Cardiac septum (tissue), 1 donor: Measurements from ENCODE around the gene ZFAND6. TPM values are rescaled to one million over a fixed set of nuclear protein-coding genes. Genes with fewer than 3 reads are reported as not detected.
A peak's percentile ranks its signal among the peaks of the same experiment; 100 is the strongest.

ENCODE experiments used
- DNase-seq: peaks from one replicate; pipeline ENCODE4 v3.0.0-alpha.2; 2020; ENCODE audit warnings: low spot score
- intact Hi-C: fragments of 100-400 bp; cut with DNase I; formaldehyde crosslinking; loops from one replicate; pipeline ENCODE4 v1.14.0; 2022
- total RNA-seq: library from RNA; stranded (reverse); fragmentation: NEBNext Ultra II Directional; extraction: Animal tissue kit (Norgen Biotek cat#: 25700); gene quantifications from one replicate; pipeline ENCODE4 v1.2.1, GENCODE V29; 2021
- donor health status: DM: no; HTN: no; CAD: no.

The ZFAND6 gene
- total RNA-seq, 1 donor from 2014 or later, result 64.8 TPM

DNA sequence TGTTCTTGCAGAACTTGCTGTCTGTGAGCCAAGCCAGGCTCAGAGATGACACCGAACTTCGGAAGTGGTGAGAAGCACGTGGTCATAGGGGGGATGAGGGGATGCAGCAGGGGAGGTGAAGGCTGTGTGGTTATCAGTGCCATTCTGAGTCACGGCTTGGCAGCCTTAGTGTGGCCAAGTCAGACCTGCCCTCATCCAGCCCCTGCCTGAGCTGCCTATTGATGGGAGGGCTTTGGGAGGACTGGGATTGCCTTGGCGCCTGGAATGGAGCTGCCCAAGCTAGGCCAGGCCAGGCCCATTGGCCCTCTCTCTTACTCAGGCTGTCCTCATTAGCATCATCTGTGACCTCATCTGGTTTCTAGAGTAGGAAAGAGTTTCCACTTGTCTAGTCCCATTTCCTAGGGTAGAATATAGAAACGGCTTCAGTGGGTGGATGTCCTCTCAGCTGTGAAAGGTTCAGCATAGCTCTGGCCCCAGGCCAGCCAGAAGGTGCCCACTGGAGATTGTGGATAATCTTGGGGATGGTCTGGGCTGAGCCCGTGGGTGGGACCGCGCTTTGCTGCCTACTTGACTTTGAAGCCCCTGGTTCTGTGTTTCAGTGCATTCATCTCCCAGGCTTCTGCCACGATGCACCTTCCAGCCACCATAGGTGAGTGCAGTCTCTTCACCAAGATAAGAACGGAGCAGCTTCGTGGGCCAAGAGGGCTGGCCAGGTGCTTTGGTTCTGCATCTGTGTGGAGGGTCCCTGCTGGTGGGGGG, 100.5 kb downstream of the ZFAND6 start:
- intact Hi-C loops, result loop anchor here (10.0 kb wide), 1 partner anchor 265 kb away; the partner anchor contains the start of gene MTHFS
- no peak for DNase-seq

DNA sequence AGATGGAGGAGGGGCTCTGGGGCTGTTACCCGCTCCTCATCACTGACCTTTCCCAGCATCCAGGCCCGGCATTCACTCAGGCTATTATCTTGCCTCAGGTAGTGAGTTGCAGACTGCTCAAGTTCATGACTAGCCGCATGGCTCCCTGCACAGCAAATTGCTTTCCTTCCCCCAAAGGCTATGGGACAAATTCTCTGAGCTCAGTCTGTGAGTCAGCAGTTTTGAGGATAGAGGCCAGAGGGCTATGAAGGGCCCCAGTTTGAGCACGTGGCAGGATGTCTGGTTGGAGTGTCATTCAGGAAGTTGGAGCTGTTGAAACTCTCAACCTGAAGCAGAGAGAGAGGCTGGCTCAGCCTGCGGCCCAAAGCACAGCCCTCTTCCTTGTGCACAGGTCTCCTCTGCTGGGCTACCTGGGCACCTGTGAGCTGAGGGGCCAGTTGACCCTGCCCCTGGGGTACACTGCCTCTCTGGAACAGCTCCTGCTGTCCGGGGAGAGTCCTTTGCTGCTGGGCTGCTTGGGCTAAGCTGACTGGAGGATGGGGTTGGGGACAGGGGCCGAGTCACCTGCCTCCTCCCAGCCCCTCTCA, 101.2 kb downstream of the ZFAND6 start:
- intact Hi-C loops, result no loop called here
- peak; percentile 84 for DNase-seq

DNA sequence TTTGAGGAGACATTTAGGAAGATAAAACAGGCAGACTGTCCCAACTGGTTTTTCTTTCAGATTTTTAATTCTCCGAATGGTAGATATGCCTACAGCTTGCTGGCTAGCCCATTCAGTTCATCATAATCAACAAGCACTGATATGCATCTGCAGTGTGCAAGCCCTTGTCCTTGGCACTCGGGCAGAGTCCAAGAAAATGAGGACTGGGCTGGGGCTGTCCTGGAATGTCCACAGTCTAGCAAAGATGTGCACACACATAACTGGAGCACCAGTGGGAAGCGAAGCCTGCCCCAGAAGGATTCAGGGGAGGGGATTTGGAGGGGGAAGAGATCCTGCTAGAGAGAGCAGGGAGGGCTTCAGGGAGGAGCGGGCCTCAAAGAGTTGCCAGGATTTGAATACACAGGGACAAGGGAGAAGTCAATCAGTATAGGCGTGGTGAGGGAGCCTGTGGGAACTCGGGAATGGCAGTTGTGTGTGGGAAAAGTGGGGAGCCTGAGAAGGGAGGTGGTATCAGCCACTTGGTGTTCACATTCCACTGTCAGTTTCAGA, 102.1 kb downstream of the ZFAND6 start:
- intact Hi-C loops, result no loop called here
- no peak for DNase-seq

DNA sequence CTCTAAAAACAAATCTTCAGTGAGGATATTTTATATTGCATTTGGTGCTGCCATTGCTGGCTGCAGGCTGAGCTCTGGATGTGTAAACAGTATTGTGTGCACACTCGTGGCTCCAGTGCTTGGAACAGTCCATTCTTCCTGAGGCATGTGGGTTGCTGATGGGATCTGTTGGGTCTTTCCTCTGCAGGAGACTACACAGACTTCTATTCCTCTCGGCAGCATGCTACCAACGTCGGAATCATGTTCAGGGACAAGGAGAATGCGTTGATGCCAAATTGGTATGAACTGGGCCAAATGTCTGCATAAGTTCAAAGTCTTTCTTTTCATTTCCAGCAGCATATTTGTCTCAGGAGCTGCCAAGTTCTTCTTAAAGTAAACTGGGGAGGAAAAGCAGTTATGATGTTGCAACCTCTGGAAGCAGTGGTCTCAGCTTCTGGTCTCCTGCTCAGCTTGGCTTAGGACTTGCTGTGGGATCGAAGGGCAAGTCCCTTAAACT, 102.6 kb downstream of the ZFAND6 start:
- DNase-seq, result no peak
- intact Hi-C loops, result no loop called here

DNA sequence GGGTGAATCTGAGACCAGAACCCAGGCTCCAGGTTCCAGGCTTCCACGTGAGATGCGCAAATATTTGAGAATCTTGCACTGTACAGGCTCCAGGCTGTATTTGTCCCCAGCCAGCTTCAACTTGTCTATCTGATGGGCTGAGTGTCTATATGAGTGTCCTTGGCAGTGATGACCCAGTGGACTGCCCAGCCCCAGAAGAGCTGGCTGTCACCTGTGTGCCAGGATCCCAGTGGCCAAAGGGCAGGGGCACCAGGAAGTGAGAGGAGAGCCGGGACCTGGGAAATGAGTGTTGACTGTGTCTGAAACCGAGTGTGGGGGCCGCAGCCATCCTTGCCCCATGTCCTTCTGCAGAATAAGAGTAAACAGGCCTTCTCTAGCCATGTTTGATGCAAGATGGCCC, 103.7 kb downstream of the ZFAND6 start:
- DNase-seq, result no peak
- intact Hi-C loops, result no loop called here

DNA sequence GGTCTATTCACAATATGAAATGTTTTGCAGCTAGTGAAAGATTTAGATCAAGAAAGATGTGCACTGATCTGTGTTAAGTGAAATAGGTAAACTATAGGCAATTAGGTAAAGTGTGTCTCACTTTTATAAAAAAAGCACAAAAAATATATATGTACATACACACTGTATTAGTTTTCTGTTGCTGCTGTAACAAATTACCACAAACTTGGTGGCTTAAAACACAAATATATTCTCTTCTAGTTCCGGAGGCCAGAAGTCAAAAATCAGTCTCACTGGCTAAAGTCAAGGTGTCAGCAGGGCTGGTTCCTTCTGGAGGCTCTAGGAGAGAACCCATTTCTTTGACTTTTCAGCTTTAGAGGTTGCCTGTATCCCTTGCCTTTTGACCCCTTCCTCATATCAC, 104.4 kb downstream of the ZFAND6 start:
- intact Hi-C loops, result no loop called here
- peak; percentile 3 for DNase-seq

DNA sequence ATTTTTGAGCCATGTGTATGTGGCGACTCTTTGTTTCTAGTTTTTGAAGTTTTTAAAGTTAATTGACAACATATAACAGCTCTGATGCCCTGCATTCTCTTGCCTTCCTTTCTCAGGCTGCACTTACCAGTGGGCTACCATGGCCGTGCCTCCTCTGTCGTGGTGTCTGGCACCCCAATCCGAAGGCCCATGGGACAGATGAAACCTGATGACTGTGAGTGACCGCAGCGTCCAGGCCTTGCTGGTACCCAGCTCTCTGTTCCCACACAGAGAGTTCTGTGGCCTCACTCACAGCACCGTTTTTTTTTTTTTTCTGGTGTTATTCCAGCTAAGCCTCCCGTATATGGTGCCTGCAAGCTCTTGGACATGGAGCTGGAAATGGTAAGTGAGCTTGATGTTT, 108.5 kb downstream of the ZFAND6 start:
- DNase-seq, result no peak
- intact Hi-C loops, result no loop called here

DNA sequence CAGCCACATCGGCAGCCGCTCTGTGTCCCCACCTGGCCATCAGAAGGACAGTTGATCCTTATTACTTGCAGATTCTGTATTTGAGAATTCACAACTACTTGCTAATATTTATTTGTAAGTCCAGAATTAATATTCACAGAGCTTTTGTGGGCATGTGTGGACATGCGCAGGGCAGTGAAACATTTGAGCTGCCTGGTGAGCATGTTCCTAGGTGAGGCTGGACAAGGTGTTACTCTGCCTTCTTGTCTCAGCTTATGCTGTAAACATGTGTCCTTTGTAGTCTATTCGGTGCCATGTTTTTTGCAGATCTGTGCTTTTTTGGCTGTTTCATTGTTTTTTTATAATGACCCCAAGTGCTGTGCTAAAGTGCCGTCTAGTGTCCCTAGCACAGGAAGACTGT, 108.9 kb downstream of the ZFAND6 start:
- DNase-seq, result no peak
- intact Hi-C loops, result no loop called here

DNA sequence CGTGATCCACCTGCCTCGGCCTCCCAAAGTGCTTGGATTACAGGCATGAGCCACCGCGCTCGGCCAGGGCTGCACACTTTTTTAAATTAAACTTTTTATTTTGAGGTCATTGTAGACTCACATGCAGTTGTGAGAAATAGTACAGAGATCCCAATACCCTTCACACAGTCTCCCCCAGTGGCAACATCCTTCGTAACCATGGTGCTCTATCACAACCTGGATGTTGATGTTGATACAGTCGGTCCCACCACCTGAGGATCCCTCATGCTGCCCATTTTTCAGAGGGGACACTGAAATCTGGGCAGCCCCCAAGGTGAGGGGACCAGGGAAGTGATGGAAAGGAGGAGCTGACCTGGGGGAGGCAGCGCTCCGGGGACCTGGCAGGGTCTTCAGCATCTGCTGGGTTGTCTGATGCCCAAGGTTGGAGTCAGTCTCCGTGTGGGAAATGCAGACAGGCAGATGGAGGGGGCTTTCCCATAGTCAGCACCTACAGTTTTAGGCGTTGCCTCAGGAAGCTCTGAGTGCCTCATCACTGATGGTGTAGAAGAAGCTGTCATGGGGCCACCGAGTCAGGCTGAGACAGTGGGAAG, 110.4 kb downstream of the ZFAND6 start:
- intact Hi-C loops, result no loop called here
- no peak for DNase-seq

DNA sequence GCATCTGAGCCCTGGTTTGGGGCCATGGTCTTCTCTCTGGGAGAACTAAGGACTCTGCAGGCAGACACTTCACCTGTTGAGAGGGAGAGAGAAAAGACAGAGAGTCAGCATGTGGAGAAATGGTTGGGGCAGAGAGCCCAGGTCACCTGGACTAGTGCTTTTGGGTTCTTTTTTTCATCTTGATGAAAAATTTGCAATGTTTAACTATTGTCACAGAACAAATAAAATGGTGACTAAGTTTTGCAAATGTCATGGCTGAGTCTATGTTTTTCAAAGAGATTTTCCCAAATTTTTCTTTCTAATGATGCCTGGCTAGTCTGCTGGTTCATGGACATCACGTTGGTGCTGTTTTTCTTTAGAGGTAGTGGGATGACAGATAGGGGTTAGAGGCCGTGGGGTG, 111.1 kb downstream of the ZFAND6 start:
- DNase-seq, result no peak
- intact Hi-C loops, result no loop called here

DNA sequence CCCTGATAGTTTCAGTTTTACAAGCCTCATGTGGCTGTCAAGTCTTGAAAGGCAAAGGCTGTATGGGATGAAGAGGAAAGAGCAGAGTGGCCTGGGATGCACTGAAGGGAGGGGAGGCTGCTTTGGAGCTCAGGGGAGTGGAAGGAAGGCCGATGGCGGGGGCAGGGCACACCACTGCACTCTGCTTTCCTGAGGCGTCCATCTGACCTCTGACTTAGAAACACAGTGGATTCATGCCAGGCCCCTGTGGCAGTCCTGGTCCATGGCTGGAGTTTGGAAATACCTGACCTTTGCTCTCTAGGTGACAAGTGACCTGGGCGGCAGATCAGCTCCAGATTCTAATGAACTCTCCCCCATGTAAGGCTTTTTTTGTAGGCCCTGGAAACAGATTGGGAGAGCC, 112.3 kb downstream of the ZFAND6 start:
- intact Hi-C loops, result no loop called here
- DNase-seq, result no peak

DNA sequence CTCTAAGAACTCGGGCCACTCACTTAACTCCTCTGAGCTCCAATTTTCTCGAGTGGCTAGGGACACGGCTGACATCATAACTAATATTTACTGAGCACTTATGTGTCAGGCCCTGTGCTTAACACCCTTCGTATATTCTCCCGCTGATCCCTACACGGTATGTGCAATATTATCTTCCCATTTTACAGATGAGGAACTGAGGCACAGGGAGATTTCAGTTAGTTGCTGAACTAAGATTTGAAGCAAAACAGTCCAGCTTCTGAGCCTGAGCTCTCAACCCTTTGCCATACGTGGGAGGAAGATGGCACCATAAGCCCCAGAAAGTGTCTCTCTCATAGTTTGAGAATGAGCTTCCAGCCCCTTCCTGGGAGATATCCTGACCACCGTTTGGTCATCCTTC, 112.9 kb downstream of the ZFAND6 start:
- DNase-seq, result no peak
- intact Hi-C loops, result no loop called here

DNA sequence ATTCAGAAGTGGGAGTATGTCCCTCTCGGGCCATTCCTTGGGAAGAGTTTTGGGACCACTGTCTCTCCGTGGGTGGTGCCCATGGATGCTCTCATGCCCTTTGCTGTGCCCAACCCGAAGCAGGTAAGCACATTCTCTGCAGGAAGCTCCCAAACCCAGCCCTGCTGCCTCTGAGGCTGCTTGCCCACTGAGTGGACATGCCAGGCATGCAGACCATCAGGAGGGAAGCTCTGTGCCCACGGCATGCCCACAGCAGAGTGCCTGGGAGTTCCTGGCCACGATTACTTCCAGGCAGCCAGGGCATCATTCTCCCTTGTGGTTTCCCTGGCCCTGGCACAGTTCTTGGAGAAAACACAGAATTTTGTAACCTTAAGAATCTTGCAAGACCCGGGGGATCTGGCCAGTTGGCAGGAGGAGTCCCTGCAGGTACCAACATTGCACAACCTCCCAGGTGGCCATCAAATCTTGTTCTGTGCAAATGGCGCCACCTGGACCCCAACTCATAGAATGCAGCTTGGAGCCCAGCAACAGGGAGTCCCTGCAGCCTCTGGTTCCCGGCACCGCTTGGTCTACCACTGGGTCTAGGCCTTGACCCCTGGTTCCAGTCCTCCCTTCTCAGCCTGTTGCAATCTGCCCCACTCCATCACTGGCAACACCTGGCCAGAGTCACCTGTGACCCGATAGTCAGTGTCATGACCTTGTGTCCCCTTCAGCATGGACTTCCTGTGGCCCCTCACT, 113.7 kb downstream of the ZFAND6 start:
- DNase-seq, result no peak
- intact Hi-C loops, result no loop called here

DNA sequence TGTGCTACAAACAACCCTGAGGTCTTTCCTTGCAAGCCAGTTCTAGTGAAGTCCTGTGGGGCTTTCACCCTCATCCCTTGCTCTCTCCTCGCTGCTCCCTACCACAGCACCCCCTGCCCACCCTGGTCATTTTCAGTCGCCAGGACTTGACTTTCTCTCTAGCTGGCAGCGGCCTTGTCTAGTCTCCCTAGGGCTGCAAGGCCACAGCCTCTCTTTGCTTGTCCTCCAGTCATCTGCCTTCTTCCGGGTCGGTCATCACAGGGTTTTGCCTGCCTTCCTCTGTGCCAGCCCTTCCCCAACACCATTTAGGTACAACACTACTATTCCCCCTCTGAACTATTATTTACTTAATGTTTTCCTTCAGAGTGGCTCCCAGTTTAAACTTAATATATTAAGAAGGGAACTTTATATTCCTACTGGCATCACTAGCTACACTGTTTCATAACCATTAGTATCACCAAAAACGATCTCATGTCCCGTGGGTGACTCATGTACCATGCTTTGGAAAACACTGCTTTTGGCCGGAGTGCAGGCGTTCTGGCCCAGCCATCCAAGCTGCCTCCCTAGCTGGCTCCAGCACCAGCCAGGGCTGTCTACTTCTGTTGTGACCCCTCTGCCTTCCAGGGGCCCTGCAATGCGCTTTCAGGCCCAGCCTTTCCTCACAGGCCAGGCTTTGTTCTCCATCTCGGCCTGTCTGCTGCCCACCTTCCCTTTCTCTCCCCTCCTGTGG, 114.7 kb downstream of the ZFAND6 start:
- intact Hi-C loops, result no loop called here
- no peak for DNase-seq

DNA sequence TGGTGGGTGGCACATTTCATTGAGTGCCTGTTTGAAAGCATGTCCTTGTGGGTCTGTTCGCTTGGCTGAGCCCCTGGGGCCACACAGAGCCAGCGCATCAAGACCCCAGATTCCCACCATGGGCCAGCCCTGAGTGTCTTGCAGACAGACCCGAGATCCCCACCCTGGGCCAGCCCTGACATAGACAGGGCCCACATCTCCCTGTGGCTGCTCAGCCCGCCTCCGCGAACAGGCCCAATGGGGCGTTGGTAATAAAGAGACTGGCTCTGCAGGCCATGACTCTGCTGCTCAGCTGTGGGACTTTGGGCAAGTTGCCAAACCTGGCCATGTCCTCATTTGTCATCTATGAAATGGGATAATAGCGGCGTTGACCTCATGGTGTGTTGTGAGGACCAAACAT, 116.0 kb downstream of the ZFAND6 start:
- no peak for DNase-seq
- intact Hi-C loops, result no loop called here

DNA sequence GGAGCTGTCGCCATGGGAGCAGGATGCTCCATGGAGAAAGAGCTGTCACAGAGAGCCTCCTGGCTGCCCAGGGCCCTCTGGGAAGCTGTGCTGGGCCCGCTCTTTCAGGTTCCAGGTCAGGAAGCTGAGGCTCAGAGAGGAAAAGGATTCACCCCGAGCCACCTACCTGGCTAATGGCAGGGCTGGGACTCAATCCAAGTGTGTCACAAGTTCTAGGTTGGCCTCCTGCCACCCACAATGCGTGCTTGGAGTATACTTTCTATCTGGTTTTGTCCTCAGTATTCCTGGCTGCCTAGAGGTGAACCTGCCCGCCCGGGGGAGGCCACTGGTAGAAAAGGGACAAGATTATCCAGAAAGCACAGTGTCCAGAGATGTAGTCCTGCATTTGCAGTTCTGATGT, 117.0 kb downstream of the ZFAND6 start:
- DNase-seq, result no peak
- intact Hi-C loops, result no loop called here

DNA sequence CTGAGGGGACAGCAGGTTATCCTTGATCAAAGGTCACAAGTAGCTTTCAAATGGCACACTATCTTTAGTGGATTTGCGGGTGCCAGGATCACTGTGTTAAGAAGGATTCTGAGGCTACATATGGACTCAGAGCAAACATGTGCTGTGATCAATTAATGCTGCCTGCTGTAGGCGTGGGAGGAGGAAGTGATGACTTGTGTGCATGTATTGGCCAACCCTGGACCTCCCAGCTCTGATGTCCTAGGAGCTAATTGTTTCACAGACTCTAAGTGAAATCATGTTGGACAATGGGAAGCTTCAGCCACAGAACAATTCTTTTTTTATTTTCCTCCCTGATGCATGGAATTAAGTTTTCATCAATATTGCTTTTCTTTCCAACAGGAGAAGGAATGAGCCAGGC, 117.7 kb downstream of the ZFAND6 start:
- intact Hi-C loops, result no loop called here
- no peak for DNase-seq

DNA sequence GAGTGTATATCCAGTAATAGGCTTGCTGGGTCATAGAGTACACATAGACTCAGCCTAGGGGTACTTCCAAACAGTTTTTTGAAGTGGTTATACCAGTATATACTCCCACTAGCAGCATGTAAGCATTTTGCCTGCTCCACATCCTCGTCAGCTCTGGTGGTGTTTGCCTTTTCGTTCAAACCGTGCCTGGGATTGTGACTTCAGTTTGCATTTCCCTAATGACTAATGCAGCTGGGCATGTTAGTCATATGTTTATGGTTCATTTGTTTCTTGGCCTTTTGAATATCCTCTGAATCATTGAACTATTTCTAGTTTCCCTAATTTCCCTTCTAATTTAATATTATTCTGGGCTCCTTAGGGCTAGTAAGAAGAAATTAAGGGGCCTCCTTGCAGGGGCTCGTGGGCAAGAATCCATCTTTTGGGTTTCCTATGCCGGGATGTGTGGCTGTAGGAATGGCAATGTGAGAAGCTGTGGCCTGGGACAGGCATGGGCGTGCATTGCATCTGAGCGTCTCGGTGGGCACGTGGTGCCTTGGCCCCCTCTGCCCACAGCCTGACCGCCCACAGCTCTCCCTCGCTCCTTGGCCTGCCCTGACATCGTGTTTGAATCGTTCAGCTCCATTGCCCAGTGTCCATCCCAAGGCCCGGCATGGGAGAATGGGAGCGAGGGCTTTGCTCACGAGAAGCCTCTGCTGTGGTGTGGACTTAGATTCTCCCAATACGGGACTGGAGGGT, 119.7 kb downstream of the ZFAND6 start:
- intact Hi-C loops, result no loop called here

DNA sequence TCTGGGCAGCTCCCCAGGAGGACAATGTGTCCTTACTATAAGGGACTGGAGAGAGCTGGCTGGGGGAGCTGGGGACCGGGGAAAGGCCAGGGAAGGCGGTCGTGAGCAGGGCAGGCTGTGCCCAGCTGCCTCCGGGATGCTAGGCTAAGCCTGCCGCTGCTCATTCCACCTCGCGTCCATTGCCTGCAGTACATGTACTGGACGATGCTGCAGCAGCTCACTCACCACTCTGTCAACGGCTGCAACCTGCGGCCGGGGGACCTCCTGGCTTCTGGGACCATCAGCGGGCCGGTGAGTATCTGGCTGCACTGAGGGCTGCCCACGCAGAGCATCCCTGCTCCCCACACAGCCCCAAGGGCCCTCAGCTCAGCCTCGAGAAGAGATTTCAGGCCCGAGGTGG, 120.5 kb downstream of the ZFAND6 start:
- intact Hi-C loops, result no loop called here
- DNase-seq, result no peak

More for the DNA sequence above, 119.7 kb downstream of the ZFAND6 start:
- no peak for DNase-seq
